Thymus (tissue), 11 donors: ENCODE measurements around the gene ZNF776. TPM values are rescaled to one million over a fixed set of nuclear protein-coding genes. Genes with fewer than 3 reads are reported as not detected.
"Not testable (repeated sequence)": the region's sequence is repeated elsewhere in the genome, so short reads cannot be mapped to it uniquely, and the experiment has no call there.

Source experiments
- DNase-seq, 9 donors: peaks; one replicate each; pipeline ENCODE4 v3.0.0-alpha.2; 2013; ENCODE audit warnings: low spot score in 9 of 9, low read depth in 6 of 9, missing footprints in 1 of 9
- H3K27ac ChIP-seq, 2 donors: one replicate each; pipeline ENCODE4 v1.5.1; 2013; ENCODE audit warnings: control low read depth in 1 of 2, low read depth in 1 of 2, low read length in 1 of 2, mild to moderate bottlenecking in 1 of 2, moderate library complexity in 1 of 2
- H3K27me3 ChIP-seq, 2 donors: one replicate each; pipeline ENCODE4 v1.5.1; 2013; ENCODE audit warnings: low read length in 1 of 2; ENCODE audit not compliant: control insufficient read depth in 2 of 2, insufficient read depth in 1 of 2
- H3K36me3 ChIP-seq, 2 donors: one replicate each; pipeline ENCODE4 v1.5.1; 2013; ENCODE audit warnings: low read length in 1 of 2, mild to moderate bottlenecking in 1 of 2, moderate library complexity in 1 of 2; ENCODE audit not compliant: control insufficient read depth in 2 of 2, insufficient read depth in 2 of 2
- H3K4me1 ChIP-seq, 2 donors: one replicate each; pipeline ENCODE4 v1.5.1; 2013; ENCODE audit warnings: low read length in 2 of 2; ENCODE audit not compliant: control insufficient read depth in 2 of 2, insufficient read depth in 2 of 2
- H3K4me3 ChIP-seq, 2 donors: one replicate each; pipeline ENCODE4 v1.5.1; 2013; ENCODE audit warnings: low read length in 2 of 2, control low read depth in 1 of 2, mild to moderate bottlenecking in 1 of 2
- H3K9me3 ChIP-seq, 2 donors: one replicate each; pipeline ENCODE4 v1.5.1; 2013; ENCODE audit warnings: low read length in 1 of 2, mild to moderate bottlenecking in 1 of 2; ENCODE audit not compliant: control insufficient read depth in 2 of 2, insufficient read depth in 1 of 2
- WGBS: extraction: QIAGEN DNeasy Blood & Tissue Kit; methylation state at CpG from one replicate; pipeline ENCODE4 v1.1.7; 2013; 5-methylcytosine and 5-hydroxymethylcytosine counted together
- polyA plus RNA-seq: library from polyadenylated mRNA; stranded (reverse); fragments of 200-250 nt; gene quantifications from one replicate; pipeline ENCODE4 v1.2.3, GENCODE V29; 2013
- total RNA-seq: library from RNA; stranded (reverse); fragments of 120-200 nt; gene quantifications from one replicate; pipeline ENCODE4 v1.2.4, GENCODE V29; 2013
- donor health status: healthy.

Gene ZNF776
- total and polyA plus RNA-seq, 2 donors: 13.8 to 25.1 TPM

GRCh38 chr19:57788114-57788692 is 41.6 kb downstream of the ZNF776 start:
- no peak overlapping the region for H3K4me3 ChIP-seq
- no peak for DNase-seq
- no peak overlapping the region for H3K27ac ChIP-seq
- peaks cover 24 to 29% of the 10 kb centered on the region in 2 donors for H3K36me3 ChIP-seq
- no peaks in the 10 kb centered on the region for H3K27me3 ChIP-seq
- peaks cover 7 to 41% of the 10 kb centered on the region in 2 donors for H3K9me3 ChIP-seq
- H3K4me1 ChIP-seq: no peaks in the 10 kb centered on the region

- no peak overlapping the region for H3K4me3 ChIP-seq
- peaks cover 24 to 29% of the 10 kb centered on the region in 2 donors for H3K36me3 ChIP-seq
- no peak overlapping the region for H3K27ac ChIP-seq
- H3K27me3 ChIP-seq: no peaks in the 10 kb centered on the region
- no peak for DNase-seq
- peaks cover 7 to 41% of the 10 kb centered on the region in 2 donors for H3K9me3 ChIP-seq
- H3K4me1 ChIP-seq: no peaks in the 10 kb centered on the region
- 98% methylated on average over 4 of the region's 4 CpGs for WGBS
Observed at GRCh38 chr19:57789288-57789687, 42.7 kb downstream of the ZNF776 start.

GRCh38 chr19:57796580-57796979 is 50.0 kb downstream of the ZNF776 start:
- H3K4me1 ChIP-seq, H3K4me3 ChIP-seq, H3K9me3 ChIP-seq, DNase-seq, H3K27me3 ChIP-seq, H3K27ac ChIP-seq: not testable (repeated sequence)
- peaks cover 17 to 19% of the 10 kb centered on the region in 2 donors for H3K36me3 ChIP-seq
- WGBS: 100% methylated on average over 1 of the region's 1 CpG

- Histone ChIP-seq H3K36me3 (peaks cover 7 to 11% of the 10 kb centered on the region in 2 donors), H3K4me3 (no peak overlapping the region), H3K27ac (no peak overlapping the region), H3K4me1 (peaks cover 2 to 13% of the 10 kb centered on the region in 2 donors), H3K27me3 (no peaks in the 10 kb centered on the region), H3K9me3 (no peaks in the 10 kb centered on the region)
- 84% methylated on average over 5 of the region's 5 CpGs for WGBS
- no peak for DNase-seq
Observed at GRCh38 chr19:57800696-57801095, 54.1 kb downstream of the ZNF776 start.

- no peaks in the 10 kb centered on the region for H3K27me3 ChIP-seq
- 79% methylated on average over 4 of the region's 4 CpGs for WGBS
- peaks cover 5 to 6% of the 10 kb centered on the region in 2 donors for H3K36me3 ChIP-seq
- peaks cover 2 to 13% of the 10 kb centered on the region in 2 donors for H3K4me1 ChIP-seq
- H3K27ac ChIP-seq: no peak overlapping the region
- no peak for DNase-seq
- no peaks in the 10 kb centered on the region for H3K9me3 ChIP-seq
- no peak overlapping the region for H3K4me3 ChIP-seq
Observed at GRCh38 chr19:57802269-57802668, 55.7 kb downstream of the ZNF776 start.

- peaks cover 10 to 13% of the 10 kb centered on the region in 2 donors for H3K36me3 ChIP-seq
- H3K27me3 ChIP-seq: no peaks in the 10 kb centered on the region
- peak overlapping the region; percentile 52 to 54 for H3K4me3 ChIP-seq
- no peak for DNase-seq
- peaks cover 2 to 13% of the 10 kb centered on the region in 2 donors for H3K4me1 ChIP-seq
- no peaks in the 10 kb centered on the region for H3K9me3 ChIP-seq
- WGBS: 17% methylated on average over 6 of the region's 6 CpGs
- H3K27ac ChIP-seq: no peak overlapping the region
Observed at GRCh38 chr19:57803265-57803593, 56.6 kb downstream of the ZNF776 start.

GRCh38 chr19:57803594-57804325 is 57.1 kb downstream of the ZNF776 start:
- H3K4me3 ChIP-seq: peak overlapping the region; percentile 52 to 54
- H3K27ac ChIP-seq: peak overlapping the region; percentile 15 to 55
- peaks cover 13 to 16% of the 10 kb centered on the region in 2 donors for H3K36me3 ChIP-seq
- no peaks in the 10 kb centered on the region for H3K9me3 ChIP-seq
- DNase-seq: peak in 5 of 9 donors; percentile 10 to 56 (median 26)
- no peaks in the 10 kb centered on the region for H3K27me3 ChIP-seq
- WGBS: 15% methylated on average over 19 of the region's 19 CpGs
- peaks cover 2 to 13% of the 10 kb centered on the region in 2 donors for H3K4me1 ChIP-seq

- no peak for DNase-seq
- Histone ChIP-seq H3K4me1 (peaks cover 2 to 20% of the 10 kb centered on the region in 2 donors), H3K27me3 (no peaks in the 10 kb centered on the region), H3K36me3 (peaks cover 19 to 24% of the 10 kb centered on the region in 2 donors), H3K4me3 (no peak overlapping the region), H3K27ac (no peak overlapping the region), H3K9me3 (no peaks in the 10 kb centered on the region)
- 98% methylated on average over 2 of the region's 2 CpGs for WGBS
Observed at GRCh38 chr19:57807541-57807940, 60.9 kb downstream of the ZNF776 start.
